OCI-LY1 (cell line): ENCODE measurements around the gene PXYLP1.

ENCODE experiments used
- H2AFZ ChIP-seq: fragments of 200-600 bp; sonication (generic), shearing (Covaris generic); 2 replicates; pipeline ENCODE4 v1.6.0; 2014; ENCODE audit warnings: antibody characterized with exemption, mild to moderate bottlenecking, low read length
- H3F3A ChIP-seq: fragments of 200-600 bp; sonication (generic), shearing (Covaris generic); 2 replicates; pipeline ENCODE4 v1.6.0; 2014; ENCODE audit warnings: mild to moderate bottlenecking, antibody characterized with exemption, low read length, moderate library complexity; ENCODE audit not compliant: insufficient read depth
- H3K27ac ChIP-seq: fragments of 200-600 bp; sonication (generic); 2 replicates; pipeline ENCODE4 v1.5.1; 2014; ENCODE audit warnings: low read length, mixed run types, mild to moderate bottlenecking, low read depth; ENCODE audit not compliant: poor library complexity, severe bottlenecking
- H3K27me3 ChIP-seq: fragments of 200-600 bp; sonication (generic); 2 replicates; pipeline ENCODE4 v1.6.0; 2014; ENCODE audit warnings: antibody characterized with exemption, mild to moderate bottlenecking, low read length, moderate library complexity; ENCODE audit not compliant: insufficient read depth
- H3K36me3 ChIP-seq: fragments of 200-600 bp; sonication (generic); 2 replicates; pipeline ENCODE4 v1.6.1; 2014; ENCODE audit warnings: mild to moderate bottlenecking, antibody characterized with exemption, low read length, moderate library complexity, mixed read lengths; ENCODE audit not compliant: insufficient read depth
- H3K4me1 ChIP-seq: fragments of 200-600 bp; sonication (generic); 2 replicates; pipeline ENCODE4 v1.5.1; 2014; ENCODE audit warnings: mild to moderate bottlenecking, low read length, moderate library complexity; ENCODE audit not compliant: insufficient read depth, severe bottlenecking
- H3K4me2 ChIP-seq: fragments of 200-600 bp; sonication (generic), shearing (Covaris generic); 2 replicates; pipeline ENCODE4 v1.6.1; 2014; ENCODE audit warnings: low read length
- H3K4me3 ChIP-seq: fragments of 200-600 bp; sonication (generic); 2 replicates; pipeline ENCODE4 v1.5.1; 2014; ENCODE audit warnings: low read length, low read depth, mild to moderate bottlenecking, mixed read lengths; ENCODE audit not compliant: poor library complexity, severe bottlenecking
- H3K79me2 ChIP-seq: fragments of 200-600 bp; shearing (Covaris generic); 2 replicates; pipeline ENCODE4 v1.6.1; 2016; ENCODE audit warnings: mixed run types, low read length, mixed read lengths; ENCODE audit not compliant: insufficient read depth
- H3K9ac ChIP-seq: fragments of 200-600 bp; sonication (generic), shearing (Covaris generic); 2 replicates; pipeline ENCODE4 v1.6.1; 2014; ENCODE audit warnings: mild to moderate bottlenecking, low read length, mixed read lengths
- H3K9me2 ChIP-seq: fragments of 200-600 bp; sonication (generic), shearing (Covaris generic); 2 replicates; pipeline ENCODE4 v1.6.1; 2014; ENCODE audit warnings: low read depth, mild to moderate bottlenecking, low read length, mixed read lengths
- H3K9me3 ChIP-seq: fragments of 200-600 bp; shearing (Covaris generic); 2 replicates; pipeline ENCODE4 v1.6.1; 2014; ENCODE audit warnings: low read length, mixed read lengths
- H4K20me1 ChIP-seq: fragments of 200-600 bp; sonication (generic), shearing (Covaris generic); 2 replicates; pipeline ENCODE4 v1.6.0; 2016; ENCODE audit warnings: mild to moderate bottlenecking, low read length; ENCODE audit not compliant: insufficient read depth
- CTCF ChIP-seq: fragments of 200-600 bp; sonication (generic), shearing (Covaris generic); IDR thresholded peaks from 2 replicates; pipeline ENCODE4 v1.5.1; 2017; ENCODE audit warnings: mild to moderate bottlenecking, antibody characterized with exemption, low read length, moderate library complexity, mixed read lengths
- EZH2 ChIP-seq: fragments of 200-600 bp; sonication (generic), shearing (Covaris generic); IDR thresholded peaks from 2 replicates; pipeline ENCODE4 v1.8.0; 2017; ENCODE audit warnings: borderline replicate concordance, mixed run types, mild to moderate bottlenecking, antibody characterized with exemption, low read length, moderate library complexity, mixed read lengths

Gene PXYLP1

DNA sequence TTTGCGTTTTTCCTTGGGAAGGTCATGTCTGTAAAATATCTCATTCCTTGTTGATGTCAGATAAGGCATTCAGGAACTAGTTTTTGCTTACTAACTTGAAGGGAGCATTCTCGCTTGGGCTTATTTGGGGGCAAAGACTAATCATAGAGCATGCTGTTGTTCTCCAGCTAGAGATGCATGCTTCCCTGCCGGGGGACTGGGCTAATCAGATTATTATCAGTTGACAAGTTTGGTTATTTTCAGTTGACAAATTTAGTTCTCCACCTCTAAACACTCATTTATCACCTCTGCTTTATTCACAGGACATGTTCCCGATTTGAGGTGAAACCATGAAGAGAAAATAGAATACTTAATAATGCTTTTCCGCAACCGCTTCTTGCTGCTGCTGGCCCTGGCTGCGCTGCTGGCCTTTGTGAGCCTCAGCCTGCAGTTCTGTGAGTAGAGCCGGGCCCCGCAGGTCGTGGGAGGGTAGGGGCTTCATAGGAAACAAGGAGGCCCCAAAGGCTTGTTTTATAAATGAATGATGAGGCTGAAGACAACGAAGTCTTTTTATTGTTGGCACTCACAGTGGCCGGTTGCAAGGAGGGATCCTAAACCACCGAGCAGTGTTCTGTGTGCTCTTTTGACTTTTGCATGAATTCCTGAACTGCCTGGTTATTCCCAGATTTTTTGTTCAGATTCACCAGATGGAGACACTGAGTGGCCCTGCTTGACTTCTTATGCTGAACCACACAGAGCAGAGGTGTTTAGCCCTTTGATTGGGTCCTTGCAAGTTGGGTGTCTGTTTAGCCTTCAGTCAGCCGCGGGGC, 28.4 kb downstream of the PXYLP1 start:
- no peaks in the 10 kb centered on the region for H3K79me2 ChIP-seq
- TF ChIP-seq EZH2: no peak
- no peak for TF ChIP-seq CTCF

DNA sequence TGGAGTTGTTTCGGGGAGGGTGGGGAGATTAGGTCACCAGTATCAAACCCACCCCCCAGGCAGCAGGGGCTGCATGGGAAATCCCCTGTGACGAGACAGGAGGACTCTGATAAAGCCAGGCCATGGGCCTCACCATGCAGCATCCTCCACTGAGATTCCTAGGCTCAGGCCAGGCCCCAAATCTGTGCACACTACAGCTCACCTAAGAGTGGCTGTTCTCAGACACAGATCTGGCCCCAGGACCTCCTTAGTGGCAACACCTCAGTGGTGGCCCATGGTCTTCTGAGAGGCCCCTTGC, 29.0 kb downstream of the PXYLP1 start:
- no peaks in the 10 kb centered on the region for H3K79me2 ChIP-seq

More for the DNA sequence above, 28.4 kb downstream of the PXYLP1 start:
- Histone ChIP-seq H2AFZ (no peak overlapping the region), H3K9me2 (no peaks in the 10 kb centered on the region), H3K4me3 (no peak overlapping the region), H3K27ac (no peak overlapping the region), H4K20me1 (no peaks in the 10 kb centered on the region), H3K9ac (no peak overlapping the region), H3K36me3 (no peaks in the 10 kb centered on the region), H3F3A (no peaks in the 10 kb centered on the region), H3K4me1 (no peaks in the 10 kb centered on the region), H3K9me3 (no peaks in the 10 kb centered on the region), H3K27me3 (0 out of 2 replicates have a peak, but pooled peaks cover 9% of the 10 kb centered on the region), H3K4me2 (no peak overlapping the region)

DNA sequence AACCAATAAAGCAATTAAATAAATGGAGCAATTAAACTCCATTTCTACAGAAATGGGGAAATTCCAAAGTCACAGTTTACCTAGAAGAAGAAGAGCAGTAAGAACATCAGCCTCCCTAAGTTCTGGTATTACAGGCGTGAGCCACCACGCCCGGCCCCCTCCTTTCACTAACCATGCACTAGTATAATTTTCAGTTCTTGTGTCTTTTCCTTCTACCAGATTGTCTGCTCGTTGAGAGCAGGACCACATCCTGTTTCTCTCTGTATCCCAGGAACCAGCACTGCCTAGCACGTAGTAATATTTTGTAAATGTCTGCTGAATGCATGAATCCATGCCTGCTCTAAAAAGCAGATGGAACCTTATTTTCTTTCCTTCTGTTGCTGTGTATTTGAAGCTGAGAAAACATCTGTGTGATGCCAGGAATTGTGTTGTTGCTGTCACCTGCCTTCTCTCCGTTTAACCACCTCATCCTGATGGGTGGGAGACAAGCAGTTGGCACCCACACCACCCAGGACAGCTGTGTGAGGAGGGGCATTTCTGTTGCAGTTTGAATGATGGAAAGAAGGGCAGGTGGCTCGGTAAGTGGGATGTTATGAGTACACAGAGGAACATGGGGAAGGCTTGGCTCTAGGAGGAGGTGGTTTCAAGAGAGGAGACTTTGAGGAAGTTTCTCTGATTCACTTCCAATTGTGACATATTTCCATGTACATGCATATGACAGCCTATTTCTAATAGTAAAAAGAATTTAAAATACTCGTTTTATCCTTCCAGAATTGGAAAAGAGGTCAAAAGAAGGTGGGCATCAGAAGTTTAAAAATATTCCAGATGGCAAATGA, 30.1 kb downstream of the PXYLP1 start:
- no peak overlapping the region for H2AFZ ChIP-seq
- H4K20me1 ChIP-seq: no peaks in the 10 kb centered on the region
- 0 out of 2 replicates have a peak, but pooled peaks cover 9% of the 10 kb centered on the region for H3K27me3 ChIP-seq
- no peak overlapping the region for H3K4me2 ChIP-seq
- peaks cover under 1% of the 10 kb centered on the region for H3K4me1 ChIP-seq
- no peaks in the 10 kb centered on the region for H3K36me3 ChIP-seq
- H3K27ac ChIP-seq: no peak overlapping the region
- H3K79me2 ChIP-seq: no peaks in the 10 kb centered on the region
- no peaks in the 10 kb centered on the region for H3K9me3 ChIP-seq
- H3K9me2 ChIP-seq: no peaks in the 10 kb centered on the region
- TF ChIP-seq EZH2 (no peak), CTCF (no peak)
- no peak overlapping the region for H3K9ac ChIP-seq
- no peak overlapping the region for H3K4me3 ChIP-seq
- H3F3A ChIP-seq: no peaks in the 10 kb centered on the region

More for the DNA sequence above, 29.0 kb downstream of the PXYLP1 start:
- Histone ChIP-seq H3K4me2 (no peak overlapping the region), H3K9ac (no peak overlapping the region), H3F3A (no peaks in the 10 kb centered on the region), H3K9me3 (no peaks in the 10 kb centered on the region), H3K36me3 (no peaks in the 10 kb centered on the region), H2AFZ (no peak overlapping the region), H3K27ac (no peak overlapping the region), H3K4me1 (no peaks in the 10 kb centered on the region), H3K9me2 (no peaks in the 10 kb centered on the region), H4K20me1 (no peaks in the 10 kb centered on the region), H3K4me3 (no peak overlapping the region), H3K27me3 (0 out of 2 replicates have a peak, but pooled peaks cover 9% of the 10 kb centered on the region)
- no peak for TF ChIP-seq CTCF
- no peak for TF ChIP-seq EZH2
